ENCODE results near the gene SIRT4.
"Not testable (repeated sequence)": the region's sequence is repeated elsewhere in the genome, so short reads cannot be mapped to it uniquely, and the experiment has no call there.

SIRT4 gene

GRCh38 chr12:120336392-120336791 lies 34.3 kb downstream of the SIRT4 start:
- FAIRE-seq: not testable (repeated sequence)

DNA sequence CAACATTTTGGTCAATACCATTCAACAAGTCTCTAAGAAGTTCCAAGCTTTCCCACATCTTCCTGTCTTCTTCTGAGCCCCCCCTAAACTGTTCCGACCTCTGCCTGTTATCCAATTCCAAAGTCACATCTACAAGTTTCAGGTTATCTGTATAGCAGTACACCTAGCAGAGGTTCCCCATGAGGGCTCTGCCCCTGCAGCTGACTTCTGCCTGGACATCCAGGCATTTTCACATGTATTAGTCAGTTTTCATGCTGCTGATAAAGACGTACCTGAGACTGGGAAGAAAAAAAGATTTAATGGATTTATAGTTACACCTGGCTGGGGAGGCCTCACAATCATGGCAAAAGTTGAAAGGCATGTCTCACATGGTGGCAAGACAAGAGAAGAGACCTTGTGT lies 35.6 kb downstream of the SIRT4 start:
- FAIRE-seq: no peak

DNA sequence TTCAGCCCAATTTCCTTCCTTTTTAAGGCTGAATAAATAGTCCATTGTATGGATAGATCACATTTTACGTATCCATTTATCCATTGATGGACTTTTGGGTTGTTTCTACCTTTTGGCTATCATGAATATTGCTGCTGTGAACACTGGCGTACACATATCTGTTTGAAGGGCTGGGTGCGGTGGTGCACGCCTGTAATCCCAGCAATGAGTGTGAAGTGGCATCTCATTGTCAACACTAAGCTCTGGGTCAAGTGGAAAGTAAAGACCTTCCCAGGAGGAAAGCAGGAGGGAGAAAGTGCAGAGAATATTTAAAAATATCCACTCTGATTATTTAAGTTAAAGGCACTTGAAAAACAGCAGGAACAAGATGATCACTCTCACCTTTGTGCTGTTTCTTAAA lies 37.1 kb downstream of the SIRT4 start:
- FAIRE-seq: no peak

DNA sequence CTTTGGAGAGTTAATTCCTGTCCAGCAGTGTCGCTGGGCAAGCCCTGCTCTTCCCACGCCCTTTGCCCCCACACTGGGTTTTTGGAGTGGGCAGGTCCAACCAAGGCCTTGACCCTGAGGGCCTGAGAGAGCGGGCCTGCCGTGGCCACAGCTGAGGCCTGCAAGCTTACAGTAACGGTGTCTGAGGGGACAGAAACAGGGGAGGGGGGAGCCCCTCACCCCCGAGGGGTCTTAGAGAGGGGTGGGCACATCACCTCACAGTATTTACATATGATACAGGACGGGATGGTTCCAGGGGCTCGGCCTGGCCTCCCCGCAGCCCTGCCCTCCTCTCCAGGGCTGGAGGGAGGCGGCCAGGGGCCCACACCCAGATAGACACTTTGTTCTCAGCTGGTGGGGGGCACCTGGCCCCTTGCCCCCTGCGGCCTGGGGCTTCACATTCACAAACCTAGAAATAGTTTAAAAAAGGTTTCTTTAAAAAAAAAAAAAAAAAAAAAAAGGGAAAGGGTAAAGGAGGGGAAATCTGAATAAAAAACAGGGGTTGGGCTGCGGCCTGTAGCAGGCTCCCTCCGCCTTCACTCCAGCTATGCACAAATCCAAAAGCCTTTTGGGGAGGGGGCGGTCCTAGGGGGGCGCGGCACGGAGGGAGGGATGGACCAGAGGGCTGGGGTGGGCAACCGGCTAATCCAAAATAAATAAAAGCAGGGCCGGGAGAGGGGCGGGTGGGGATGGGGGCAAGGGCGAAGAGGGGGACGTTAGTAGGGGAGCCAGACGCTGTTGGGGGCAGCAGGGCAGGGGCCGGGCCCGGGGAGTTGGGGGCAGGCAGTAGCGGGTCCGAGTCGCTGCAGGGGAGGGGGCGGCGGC lies 40.3 kb downstream of the SIRT4 start:
- FAIRE-seq: no peak

- no peak for FAIRE-seq
Observed at GRCh38 chr12:120343039-120343537, 41.0 kb downstream of the SIRT4 start.

DNA sequence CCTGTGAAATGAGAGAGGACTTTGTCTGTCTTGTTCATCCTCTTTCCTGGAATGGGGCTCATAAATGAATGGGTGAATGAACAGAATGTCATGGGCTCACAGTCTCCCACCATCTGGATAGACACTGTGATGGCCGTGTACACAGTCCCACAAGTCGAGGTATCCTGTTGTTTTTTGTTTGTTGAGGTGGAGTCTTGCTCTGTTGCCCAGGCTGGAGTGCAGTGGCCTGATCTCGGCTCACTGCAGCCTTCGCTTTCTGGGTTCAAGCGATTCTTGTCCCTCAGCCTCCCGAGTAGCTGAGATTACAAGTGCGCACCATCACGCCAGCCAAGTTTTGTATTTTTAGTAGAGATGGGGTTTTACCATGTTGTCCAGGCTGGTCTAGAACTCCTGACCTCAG lies 41.6 kb downstream of the SIRT4 start:
- FAIRE-seq: no peak

GRCh38 chr12:120346031-120346430 lies 43.9 kb downstream of the SIRT4 start:
- FAIRE-seq: no peak

- FAIRE-seq: no peak
Observed at GRCh38 chr12:120346681-120347080, 44.6 kb downstream of the SIRT4 start.

GRCh38 chr12:120347766-120348165 lies 45.6 kb downstream of the SIRT4 start:
- FAIRE-seq: no peak

DNA sequence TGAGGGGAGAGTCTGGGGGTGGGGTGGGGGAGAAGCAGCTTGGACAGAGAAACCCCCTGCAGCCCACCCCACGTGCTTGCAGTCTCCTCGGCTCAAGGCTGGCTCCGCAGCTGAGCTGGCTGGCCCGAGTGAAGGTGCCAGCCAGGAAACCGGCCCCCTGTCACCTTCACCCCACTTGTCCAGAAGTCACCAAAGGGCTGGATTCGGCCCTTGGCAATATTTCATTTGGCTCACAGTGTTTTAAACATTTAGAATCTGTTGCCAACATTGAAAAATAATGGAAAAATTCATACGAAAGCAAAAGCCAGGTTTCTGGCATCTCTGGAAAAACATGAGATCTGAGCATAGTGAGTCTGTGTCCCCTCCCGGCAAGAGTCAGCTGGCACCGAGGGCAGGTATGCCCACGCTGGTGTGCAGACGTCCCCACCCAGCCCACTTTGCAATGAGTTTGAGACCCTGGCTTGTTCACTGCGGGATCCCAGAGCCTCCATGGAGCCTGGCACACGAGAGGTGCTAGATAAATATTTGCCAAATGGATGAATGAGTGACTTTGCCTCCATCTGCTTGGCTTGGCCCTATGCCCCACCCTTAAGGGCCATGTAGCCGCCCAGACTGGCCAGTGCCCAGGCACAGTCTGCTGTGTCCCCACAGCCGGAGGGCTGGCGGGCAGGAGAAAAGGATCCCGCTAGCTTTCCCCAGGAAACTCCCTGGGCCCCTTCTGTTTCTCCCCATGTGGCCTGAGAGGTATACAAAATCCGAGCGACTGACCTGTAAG lies 48.6 kb downstream of the SIRT4 start:
- FAIRE-seq: no peak

DNA sequence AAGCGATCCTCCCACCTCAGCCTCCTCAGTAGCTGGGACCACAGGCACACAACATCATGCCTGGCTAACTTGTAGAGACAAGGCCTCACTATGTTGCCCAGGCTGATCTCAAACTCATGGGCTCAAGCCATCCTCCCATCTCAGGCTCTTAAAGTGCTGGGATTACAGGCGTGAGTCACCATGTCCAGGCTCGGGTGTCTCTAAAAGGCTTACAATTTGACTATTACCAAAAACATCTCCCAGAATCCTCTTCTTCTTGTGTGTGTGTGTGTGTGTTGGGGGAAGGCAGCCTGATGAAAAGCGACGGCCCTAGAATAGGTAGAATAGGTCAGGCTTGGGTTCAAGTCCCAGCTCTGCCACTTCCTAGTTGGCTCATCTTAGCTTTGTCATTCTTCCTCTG lies 50.0 kb downstream of the SIRT4 start:
- FAIRE-seq: no peak

DNA sequence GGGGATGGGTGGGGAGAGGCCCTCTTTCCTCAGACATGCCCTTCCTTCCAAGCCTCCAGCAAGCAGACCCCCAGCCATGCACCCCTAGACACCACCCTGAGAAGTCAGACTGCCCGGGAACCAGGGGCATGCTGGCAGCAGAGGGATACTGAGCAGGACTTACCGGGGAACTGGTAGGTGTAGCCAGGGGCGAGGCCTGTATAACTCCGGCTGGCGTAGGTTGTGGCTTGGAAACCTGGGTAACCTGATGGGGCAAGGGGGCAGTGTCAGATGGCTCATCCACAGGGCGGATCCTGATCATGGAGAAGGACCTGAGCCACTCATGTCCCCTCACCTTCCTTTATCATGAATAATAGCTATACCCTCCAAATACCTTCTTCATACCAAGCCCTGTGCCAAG lies 51.0 kb downstream of the SIRT4 start:
- no peak for FAIRE-seq

DNA sequence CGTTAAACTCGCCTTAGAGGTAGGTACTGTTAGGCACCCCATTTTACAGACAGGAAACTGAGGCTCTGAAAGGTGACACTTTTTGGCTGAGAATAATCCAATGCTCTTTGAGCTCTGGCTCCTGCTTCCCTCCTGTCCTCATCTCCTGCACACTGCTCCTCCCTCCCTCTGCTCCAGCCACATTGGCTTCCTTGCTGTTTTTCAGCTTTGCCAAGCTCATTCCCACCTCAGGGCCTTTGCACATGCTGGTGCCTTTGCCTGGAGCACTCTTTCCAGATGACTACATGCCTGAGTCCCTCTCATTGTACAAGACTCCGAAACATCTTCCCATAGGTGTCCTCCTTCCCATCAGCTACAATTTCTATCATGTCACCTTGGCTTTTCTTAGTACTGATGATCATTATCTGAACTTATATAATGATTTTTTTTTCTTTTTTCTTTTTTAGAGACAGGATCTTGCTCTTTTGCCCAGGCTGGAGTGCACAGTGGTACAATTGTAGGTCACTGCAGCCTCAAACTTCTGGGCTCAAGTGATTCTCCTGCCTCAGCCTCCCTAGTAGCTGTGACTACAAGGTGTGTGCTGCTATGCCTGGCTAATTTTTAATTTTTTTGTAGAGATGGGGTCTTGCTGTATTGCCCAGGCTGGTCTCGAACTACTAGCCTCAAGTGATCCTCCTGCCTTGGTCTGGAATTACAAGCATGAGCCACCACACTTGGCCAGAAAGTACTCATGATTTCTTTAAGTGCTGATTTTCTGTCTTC lies 51.6 kb downstream of the SIRT4 start:
- no peak for FAIRE-seq

- no peak for FAIRE-seq
Observed at GRCh38 chr12:120356567-120357030, 54.5 kb downstream of the SIRT4 start.

DNA sequence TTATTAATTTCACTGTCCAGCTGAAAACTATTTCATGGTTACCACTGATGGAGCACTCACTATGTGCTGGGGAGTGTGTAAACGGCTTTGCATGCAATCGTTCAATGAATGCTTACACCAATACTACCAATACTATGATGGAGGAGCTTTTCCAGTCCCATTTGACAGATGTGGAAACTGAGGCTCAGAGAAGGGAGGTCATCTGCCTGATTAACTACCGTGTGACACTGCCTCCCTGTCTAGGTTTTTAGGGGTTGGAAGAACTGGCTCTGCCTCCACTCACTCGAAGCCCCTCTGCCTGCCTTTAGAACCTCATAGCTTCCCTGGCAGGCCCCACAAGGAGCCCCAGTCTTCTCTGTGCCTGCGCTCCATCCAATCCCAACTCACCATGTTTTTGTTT lies 55.0 kb downstream of the SIRT4 start:
- no peak for FAIRE-seq

DNA sequence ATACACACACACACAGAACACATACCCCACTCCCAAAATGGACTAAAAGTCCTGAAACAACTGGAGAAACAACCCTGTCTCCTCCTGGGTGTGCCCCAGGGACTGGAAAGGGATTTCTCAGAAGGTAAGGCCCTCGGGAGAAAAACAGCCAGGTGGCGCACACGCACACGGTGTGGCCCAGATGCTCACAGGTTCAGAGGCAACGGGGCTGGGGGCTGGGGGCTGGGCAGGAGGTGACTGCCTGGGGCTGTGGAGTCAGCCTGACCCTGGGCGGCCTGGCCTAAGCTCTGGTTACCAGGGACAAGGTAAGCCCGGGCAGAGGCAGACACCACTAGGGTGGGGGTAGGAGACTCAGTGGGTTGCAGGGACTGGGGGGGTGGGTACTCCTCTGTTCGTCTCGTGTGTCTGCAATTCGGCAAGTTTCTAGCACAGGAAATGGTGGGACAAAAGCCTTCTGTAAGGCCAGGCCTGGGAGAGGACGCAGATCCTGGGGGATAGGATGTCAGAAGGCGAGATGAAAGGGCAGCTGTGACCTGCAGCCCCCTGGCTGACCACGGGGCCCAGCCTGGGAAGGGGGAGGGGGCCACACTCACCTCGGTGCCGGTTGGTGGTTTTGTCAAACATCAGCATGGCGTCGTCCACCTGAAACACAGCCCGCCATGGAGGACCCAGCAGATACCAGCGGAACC lies 56.4 kb downstream of the SIRT4 start:
- FAIRE-seq: no peak

DNA sequence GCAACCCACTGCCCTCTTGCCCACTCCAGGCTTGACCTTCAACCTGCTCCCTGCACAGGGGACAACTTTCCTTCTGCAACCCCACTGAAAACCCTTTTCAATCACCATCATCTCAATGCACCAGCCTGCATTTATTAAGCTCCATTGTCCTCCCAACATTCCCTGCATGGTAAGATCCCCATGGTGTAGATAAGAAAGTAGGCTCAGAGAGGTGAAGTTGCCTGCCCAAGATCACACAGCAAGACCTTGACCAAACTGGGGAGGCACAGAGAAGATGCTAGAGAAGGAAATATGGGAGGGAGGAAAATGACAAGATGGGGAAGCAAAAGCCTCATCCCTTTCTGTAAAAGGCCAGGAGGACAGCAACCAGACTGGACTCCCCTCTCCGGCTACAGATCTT lies 57.0 kb downstream of the SIRT4 start:
- FAIRE-seq: no peak

DNA sequence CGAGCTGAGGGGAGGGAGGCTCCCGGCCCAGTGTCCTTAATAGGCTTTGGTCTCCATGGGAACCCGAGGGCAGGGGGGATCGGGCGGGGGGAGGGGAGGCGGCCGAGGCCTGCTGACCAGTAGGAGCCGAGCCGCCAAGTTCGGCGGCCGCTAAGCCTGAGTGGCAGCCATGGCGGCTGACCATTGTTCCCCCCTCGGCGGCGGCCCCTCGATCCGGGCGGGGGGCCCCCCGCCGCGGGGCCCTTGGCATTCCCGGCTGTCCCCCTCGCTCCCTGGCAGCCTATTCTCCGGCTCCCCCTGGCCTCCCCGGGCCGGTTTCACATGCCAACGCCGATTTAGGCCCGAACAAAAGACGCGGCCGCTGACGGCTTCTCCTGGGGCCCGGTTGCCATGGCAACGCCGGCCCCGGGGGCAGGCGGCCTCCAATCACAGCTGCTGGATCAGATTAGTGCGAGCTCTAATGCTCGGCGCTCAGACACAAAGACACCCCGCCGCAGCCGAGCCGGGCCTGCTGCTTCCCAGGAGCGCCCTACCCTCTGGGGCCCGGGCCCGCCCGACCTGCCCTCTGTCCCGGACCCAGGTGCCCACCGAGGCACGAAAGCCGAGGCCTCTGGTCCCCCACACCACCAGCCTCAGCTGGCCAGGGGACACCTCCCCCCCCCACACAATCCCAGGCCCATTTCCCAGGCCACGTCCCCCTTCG lies 59.5 kb downstream of the SIRT4 start:
- FAIRE-seq: no peak
